Stimulated activated naive CD8-positive, alpha-beta T cell treated with anti-CD3 and anti-CD28 coated beads, Interleukin-15, Interleukin-2, amounts not matched to agents 100 ng/mL and 50 ng/mL, for 24 hours (primary cell): ENCODE data around the gene ZC3H8.
A peak's percentile ranks its signal among the peaks of the same experiment; 100 is the strongest.

Experiments used
- H3K27ac Mint-ChIP-seq: one replicate; pipeline ENCODE4 v1.8.0; 2021; ENCODE audit warnings: mild to moderate bottlenecking, mixed read lengths
- H3K27me3 Mint-ChIP-seq: one replicate; pipeline ENCODE4 v1.8.0; 2021; ENCODE audit warnings: mixed read lengths
- H3K36me3 Mint-ChIP-seq: one replicate; pipeline ENCODE4 v1.8.0; 2021; ENCODE audit warnings: low read depth, mixed read lengths
- H3K4me1 Mint-ChIP-seq: one replicate; pipeline ENCODE4 v1.8.0; 2021; ENCODE audit warnings: low read depth, mixed read lengths
- H3K4me3 Mint-ChIP-seq: one replicate; pipeline ENCODE4 v1.8.0; 2021; ENCODE audit warnings: mild to moderate bottlenecking, mixed read lengths
- H3K9me3 Mint-ChIP-seq: one replicate; pipeline ENCODE4 v1.8.0; 2021; ENCODE audit warnings: mixed read lengths

The ZC3H8 gene

DNA sequence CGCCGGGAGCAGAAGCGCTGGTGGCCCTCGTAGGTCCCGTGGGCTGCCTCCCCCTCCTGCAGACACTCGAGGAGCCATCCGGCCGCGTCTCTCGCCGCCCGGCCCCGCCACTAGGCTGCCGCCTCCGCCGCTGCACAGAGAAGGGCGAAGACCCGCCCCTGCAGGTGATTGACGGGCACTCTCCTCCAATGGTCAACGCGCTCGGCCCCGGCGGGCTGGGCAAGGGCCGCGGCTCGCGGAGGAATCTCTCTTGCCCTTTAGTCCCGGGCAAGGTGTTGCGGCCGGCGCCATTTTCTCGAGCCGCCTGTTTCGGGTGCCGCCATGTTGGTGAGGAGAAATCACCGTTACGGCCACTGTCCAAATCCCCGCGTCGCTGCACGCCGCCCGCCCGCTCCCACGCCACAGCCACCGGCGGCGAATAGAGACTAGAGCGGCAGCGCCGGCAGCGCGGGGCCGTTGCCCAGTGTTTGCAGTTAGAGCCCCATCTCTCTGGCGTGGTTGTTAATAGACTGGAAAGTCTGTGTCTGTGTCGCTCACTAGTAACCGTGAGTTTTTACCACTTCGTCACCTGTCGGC lies 20.6 kb upstream of the ZC3H8 start, which contains the start of gene ZC3H6:
Gene ZC3H6 (plus strand): TSS at position 287 of the 576 bp plus-strand sequence. CDS start 398 bp downstream, outside the sequence.
- Mint-ChIP-seq H3K27me3 (no peaks in the 10 kb centered on the region), H3K9me3 (no peaks in the 10 kb centered on the region), H3K4me3 (peak within 1 kb of the TSS; percentile 91), H3K36me3 (no peaks in the 10 kb centered on the region), H3K4me1 (peaks cover 24% of the 10 kb centered on the region), H3K27ac (peak within 1 kb of the TSS; percentile 97)

GRCh38 chr2:112273349-112273748 lies 18.5 kb upstream of the ZC3H8 start:
- no peaks in the 10 kb centered on the region for H3K36me3 Mint-ChIP-seq

DNA sequence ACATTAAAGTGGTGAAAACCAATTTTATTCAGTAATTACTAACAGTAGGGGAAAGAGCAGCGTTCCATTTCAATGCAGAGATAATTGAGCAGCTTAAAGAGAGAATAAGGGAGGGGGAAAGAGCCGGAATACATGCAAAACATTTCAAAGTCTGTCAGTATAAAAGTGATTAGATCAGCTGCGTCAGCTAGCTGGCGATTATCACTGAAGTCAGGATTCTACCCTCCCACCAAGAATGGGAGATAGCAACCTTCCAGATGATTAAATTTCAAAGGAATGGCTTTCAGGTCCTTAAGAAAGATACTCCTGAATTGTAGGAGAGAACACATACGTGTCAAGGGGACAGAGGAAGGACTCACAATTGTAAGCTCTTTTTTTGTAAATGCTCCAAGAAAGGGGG lies 17.8 kb upstream of the ZC3H8 start:
- H3K27ac Mint-ChIP-seq, result no peak overlapping the region
- H3K4me3 Mint-ChIP-seq, result no peak overlapping the region
- no peaks in the 10 kb centered on the region for H3K36me3 Mint-ChIP-seq
- H3K27me3 Mint-ChIP-seq, result no peaks in the 10 kb centered on the region
- H3K9me3 Mint-ChIP-seq, result peaks cover 8% of the 10 kb centered on the region
- peaks cover 13% of the 10 kb centered on the region for H3K4me1 Mint-ChIP-seq

More at GRCh38 chr2:112273349-112273748, 18.5 kb upstream of the ZC3H8 start:
- H3K27ac Mint-ChIP-seq, result peak overlapping the region; percentile 0
- peaks cover 4% of the 10 kb centered on the region for H3K9me3 Mint-ChIP-seq
- H3K27me3 Mint-ChIP-seq, result no peaks in the 10 kb centered on the region
- peak overlapping the region; percentile 22 for H3K4me3 Mint-ChIP-seq
- H3K4me1 Mint-ChIP-seq, result peaks cover 17% of the 10 kb centered on the region

DNA sequence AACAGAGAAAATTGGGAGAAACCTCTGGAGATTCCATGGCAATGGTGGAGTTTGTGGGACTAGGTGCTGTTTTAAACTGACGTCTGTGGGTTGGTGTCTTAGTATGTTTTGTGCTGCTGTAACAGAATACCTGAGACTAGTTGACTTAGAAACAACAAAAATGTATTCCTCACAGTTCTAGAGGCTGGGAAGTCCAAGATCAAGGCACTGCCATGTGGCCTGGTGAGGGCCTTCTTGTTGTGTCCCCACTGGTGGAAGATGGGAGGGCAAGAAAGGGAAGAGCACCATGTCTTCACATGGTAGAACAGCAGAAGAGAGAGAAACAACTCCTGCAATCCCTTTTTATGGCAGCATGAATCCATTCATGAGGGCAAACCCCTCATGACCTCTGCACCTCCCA lies 13.7 kb upstream of the ZC3H8 start:
- no peak overlapping the region for H3K4me3 Mint-ChIP-seq
- no peak overlapping the region for H3K27ac Mint-ChIP-seq
- no peaks in the 10 kb centered on the region for H3K36me3 Mint-ChIP-seq
- no peaks in the 10 kb centered on the region for H3K4me1 Mint-ChIP-seq
- no peaks in the 10 kb centered on the region for H3K27me3 Mint-ChIP-seq
- peaks cover 8% of the 10 kb centered on the region for H3K9me3 Mint-ChIP-seq

- Mint-ChIP-seq H3K4me3 (no peak overlapping the region), H3K36me3 (no peaks in the 10 kb centered on the region), H3K27ac (no peak overlapping the region), H3K9me3 (peaks cover under 1% of the 10 kb centered on the region), H3K27me3 (no peaks in the 10 kb centered on the region), H3K4me1 (peaks cover 8% of the 10 kb centered on the region)
These were observed 8.0 kb upstream of the ZC3H8 start for GRCh38 chr2:112262876-112263275.

- Mint-ChIP-seq H3K4me1 (peaks cover 18% of the 10 kb centered on the region), H3K36me3 (no peaks in the 10 kb centered on the region), H3K27ac (no peak overlapping the region), H3K27me3 (no peaks in the 10 kb centered on the region), H3K9me3 (no peaks in the 10 kb centered on the region), H3K4me3 (no peak overlapping the region)
These were observed 5.4 kb upstream of the ZC3H8 start for GRCh38 chr2:112260295-112260625.

DNA sequence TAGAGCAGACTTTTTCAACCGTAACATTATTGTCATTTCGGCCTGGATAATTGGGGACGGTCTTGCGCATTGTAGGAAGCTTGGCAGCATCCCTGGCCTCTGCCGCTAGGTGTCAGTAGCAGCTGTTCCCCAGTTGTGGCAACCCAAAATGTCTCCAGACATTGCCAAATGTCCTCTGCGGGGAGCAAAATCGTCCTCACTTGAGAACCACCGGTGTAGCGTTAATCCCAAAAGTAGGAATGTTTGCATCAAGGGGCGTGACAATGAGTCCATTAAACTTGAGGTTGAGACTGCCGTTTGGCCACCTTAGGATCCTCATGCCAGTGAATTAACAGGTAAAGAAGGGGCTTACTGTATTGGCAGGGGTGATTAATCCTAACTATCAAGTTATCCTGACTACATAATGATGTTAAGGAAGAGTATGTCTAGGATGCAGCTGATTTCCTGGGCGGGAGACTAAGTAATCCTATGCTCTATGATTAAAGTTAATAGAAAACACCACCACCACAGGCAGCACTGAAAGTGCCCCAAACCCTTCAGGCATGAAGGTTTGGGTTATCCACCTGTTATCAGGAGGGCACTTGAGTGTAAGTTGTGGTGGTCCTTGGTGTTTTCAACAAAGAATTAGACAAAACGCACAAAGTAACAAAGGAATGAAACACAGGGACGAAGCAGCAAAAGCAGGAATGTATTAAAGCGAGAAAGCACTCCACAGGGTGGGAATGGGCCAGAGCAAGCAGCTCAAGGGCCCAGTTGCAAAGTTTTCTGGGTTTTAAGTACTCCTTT lies 4.9 kb upstream of the ZC3H8 start:
- H3K27ac Mint-ChIP-seq, result peak overlapping the region; percentile 79
- H3K4me1 Mint-ChIP-seq, result peaks cover 18% of the 10 kb centered on the region
- no peaks in the 10 kb centered on the region for H3K9me3 Mint-ChIP-seq
- no peaks in the 10 kb centered on the region for H3K27me3 Mint-ChIP-seq
- no peaks in the 10 kb centered on the region for H3K36me3 Mint-ChIP-seq
- H3K4me3 Mint-ChIP-seq, result peak overlapping the region; percentile 68

DNA sequence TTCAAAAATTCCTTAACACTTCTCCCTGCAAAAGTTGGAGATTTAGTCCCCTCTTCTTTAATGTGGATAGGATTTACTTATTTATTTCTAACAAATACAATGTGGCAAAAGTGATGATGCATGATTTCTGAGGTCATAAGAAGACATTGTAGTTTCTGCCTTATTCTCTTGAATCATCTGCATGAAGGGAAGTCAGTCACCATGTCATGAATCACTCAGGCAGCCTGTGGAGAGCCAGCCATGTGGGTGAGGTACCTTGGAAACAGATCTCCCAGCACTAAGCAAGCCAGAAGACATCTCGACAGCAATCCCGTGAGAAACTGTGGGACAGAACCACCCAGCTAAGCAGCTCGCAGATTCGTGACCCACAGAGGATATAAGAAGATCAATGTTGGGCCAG lies 2.7 kb upstream of the ZC3H8 start:
- H3K4me3 Mint-ChIP-seq, result no peak overlapping the region
- H3K4me1 Mint-ChIP-seq, result peaks cover 18% of the 10 kb centered on the region
- H3K9me3 Mint-ChIP-seq, result no peaks in the 10 kb centered on the region
- H3K27ac Mint-ChIP-seq, result no peak overlapping the region
- H3K27me3 Mint-ChIP-seq, result no peaks in the 10 kb centered on the region
- H3K36me3 Mint-ChIP-seq, result peaks cover 10% of the 10 kb centered on the region

GRCh38 chr2:112256654-112257053 lies 1.8 kb upstream of the ZC3H8 start:
- no peaks in the 10 kb centered on the region for H3K27me3 Mint-ChIP-seq
- no peak overlapping the region for H3K27ac Mint-ChIP-seq
- peaks cover 18% of the 10 kb centered on the region for H3K4me1 Mint-ChIP-seq
- H3K4me3 Mint-ChIP-seq, result no peak overlapping the region
- no peaks in the 10 kb centered on the region for H3K9me3 Mint-ChIP-seq
- H3K36me3 Mint-ChIP-seq, result peaks cover 10% of the 10 kb centered on the region

DNA sequence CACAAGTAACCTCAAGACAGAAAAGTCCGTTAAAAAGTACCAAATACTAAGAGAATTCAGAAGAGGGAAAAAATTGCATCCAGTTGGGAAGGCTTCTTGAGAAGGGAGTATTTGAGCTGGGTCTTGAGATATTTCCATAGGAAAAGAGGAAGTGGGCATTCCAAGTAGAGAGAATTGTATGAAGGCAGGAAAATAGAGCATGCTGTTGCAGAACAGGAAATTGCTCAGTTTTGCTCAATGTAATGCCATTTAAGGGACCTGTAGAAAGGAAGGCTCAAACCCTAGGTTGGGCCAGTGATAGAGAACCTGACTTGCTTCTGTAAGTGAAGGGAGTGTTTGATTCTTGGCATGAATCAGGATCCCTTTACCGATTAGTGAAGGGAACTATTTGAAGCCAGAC lies 1.0 kb upstream of the ZC3H8 start:
- H3K4me3 Mint-ChIP-seq, result peak overlapping the region; percentile 4

DNA sequence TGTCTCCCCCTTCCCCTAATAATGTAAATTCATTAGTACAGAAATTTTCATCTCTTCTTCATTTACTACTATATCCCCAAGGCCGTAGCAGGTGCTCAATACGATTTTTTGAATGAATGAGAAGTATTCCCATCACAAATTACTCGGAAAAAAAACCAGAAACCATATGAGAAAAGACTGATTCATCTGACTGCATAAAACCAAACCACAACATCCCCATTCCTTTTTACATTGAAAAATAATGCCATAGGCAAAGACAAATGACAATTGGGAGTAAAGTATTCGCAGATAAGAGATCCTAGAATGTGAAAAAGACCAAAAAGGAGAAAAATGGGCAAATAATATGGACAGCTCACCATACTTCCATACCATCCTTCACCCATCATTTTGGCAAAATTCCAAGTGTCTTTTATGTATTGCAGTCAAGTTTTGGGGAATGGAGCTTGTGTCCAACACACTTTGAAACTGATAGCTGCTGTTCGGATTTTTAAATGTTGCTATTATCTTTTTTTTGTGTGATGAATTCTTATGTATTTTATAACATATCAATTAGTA lies 1.5 kb downstream of the ZC3H8 start:
- Mint-ChIP-seq H3K36me3 (peaks cover 14% of the 10 kb centered on the region), H3K27me3 (no peaks in the 10 kb centered on the region), H3K4me1 (peaks cover 10% of the 10 kb centered on the region), H3K9me3 (no peaks in the 10 kb centered on the region), H3K27ac (peak overlapping the region; percentile 69), H3K4me3 (no peak overlapping the region)

More for the DNA sequence above, 1.0 kb upstream of the ZC3H8 start:
- Mint-ChIP-seq H3K27me3 (no peaks in the 10 kb centered on the region), H3K4me1 (peaks cover 18% of the 10 kb centered on the region), H3K36me3 (peaks cover 10% of the 10 kb centered on the region), H3K9me3 (no peaks in the 10 kb centered on the region), H3K27ac (no peak overlapping the region)

- Mint-ChIP-seq H3K4me3 (no peak overlapping the region), H3K36me3 (peaks cover 26% of the 10 kb centered on the region), H3K9me3 (no peaks in the 10 kb centered on the region), H3K27me3 (no peaks in the 10 kb centered on the region), H3K4me1 (peaks cover 8% of the 10 kb centered on the region), H3K27ac (no peak overlapping the region)
These were observed 3.6 kb downstream of the ZC3H8 start for GRCh38 chr2:112251271-112251670.

- Mint-ChIP-seq H3K27me3 (no peaks in the 10 kb centered on the region), H3K9me3 (no peaks in the 10 kb centered on the region), H3K27ac (no peak overlapping the region), H3K36me3 (peaks cover 68% of the 10 kb centered on the region), H3K4me1 (peaks cover 44% of the 10 kb centered on the region), H3K4me3 (no peak overlapping the region)
These were observed 10.0 kb downstream of the ZC3H8 start for GRCh38 chr2:112244854-112245253.

- Mint-ChIP-seq H3K4me3 (no peak overlapping the region), H3K4me1 (peaks cover 44% of the 10 kb centered on the region), H3K27ac (no peak overlapping the region), H3K9me3 (no peaks in the 10 kb centered on the region), H3K36me3 (peaks cover 69% of the 10 kb centered on the region), H3K27me3 (no peaks in the 10 kb centered on the region)
These were observed 11.6 kb downstream of the ZC3H8 start for GRCh38 chr2:112243233-112243632.

GRCh38 chr2:112242384-112242783 lies 12.5 kb downstream of the ZC3H8 start:
- H3K9me3 Mint-ChIP-seq, result no peaks in the 10 kb centered on the region
- peaks cover 44% of the 10 kb centered on the region for H3K4me1 Mint-ChIP-seq
- no peak overlapping the region for H3K4me3 Mint-ChIP-seq
- no peaks in the 10 kb centered on the region for H3K27me3 Mint-ChIP-seq
- no peak overlapping the region for H3K27ac Mint-ChIP-seq
- H3K36me3 Mint-ChIP-seq, result peaks cover 68% of the 10 kb centered on the region
